AG04450 (cell line): ENCODE results near the gene GNA14. TPM values are rescaled to one million over a fixed set of nuclear protein-coding genes. Genes with fewer than 3 reads are reported as not detected.
"Not testable (repeated sequence)": the region's sequence is repeated elsewhere in the genome, so short reads cannot be mapped to it uniquely, and the experiment has no call there.

Experiments
- CTCF ChIA-PET: fragments of 300-600, 350-600 bp; formaldehyde crosslinking; extraction: SDS; loops from one replicate; lab custom pipeline; 2022; ENCODE audit warnings: antibody characterized with exemption, inconsistent platforms; lab: Charles Lee
- POLR2A ChIA-PET: fragments of 350-600 bp; formaldehyde crosslinking; extraction: SDS; loops from one replicate; lab custom pipeline; 2021; ENCODE audit warnings: antibody characterized with exemption, inconsistent platforms; lab: Yijun Ruan, JAX
- DNase-seq: peaks from one replicate; pipeline ENCODE4 v3.0.0-alpha.2; 2011; ENCODE audit warnings: low read depth, low spot score
- H3K27ac ChIP-seq: one replicate; pipeline ENCODE4 v1.5.1; 2012; ENCODE audit warnings: low read depth, low read length, control low read depth
- H3K27me3 ChIP-seq: one replicate; pipeline ENCODE4 v1.6.0; 2012; ENCODE audit warnings: low read length; ENCODE audit not compliant: control insufficient read depth, insufficient read depth
- H3K4me3 ChIP-seq: 2 replicates; pipeline ENCODE4 v1.5.1; 2011; ENCODE audit warnings: mild to moderate bottlenecking, low read depth, low read length, control low read depth
- H3K9me3 ChIP-seq: 2 replicates; pipeline ENCODE4 v1.5.1; 2012; ENCODE audit warnings: low read length; ENCODE audit not compliant: control insufficient read depth, insufficient read depth
- CTCF ChIP-seq: IDR thresholded peaks from 2 replicates; pipeline ENCODE4 v1.5.1; 2011; ENCODE audit warnings: low read depth, low read length, control low read depth, inconsistent platforms
- polyA plus RNA-seq: library from polyadenylated mRNA; depleted of rRNA; stranded (reverse); fragments of >200 nt; gene quantifications from 2 replicates; pipeline ENCODE4 v1.2.3, GENCODE V29; 2011

Gene GNA14
- polyA plus RNA-seq, 1 experiment = 0.11 TPM

GRCh38 chr9:77421506-77422265 is 226.4 kb downstream of the GNA14 start:
- ChIA-PET POLR2A (no interaction called here), CTCF (interaction anchor here (1.6 to 4.7 kb wide), 2 partner anchors 12 to 254 kb away, joined by 3 to 43 read pairs; no protein-coding TSS in a partner anchor)
- no peak for DNase-seq
- Histone ChIP-seq H3K4me3 (no peak overlapping the region), H3K9me3 (no peaks in the 10 kb centered on the region), H3K27ac (no peak overlapping the region), H3K27me3 (no peaks in the 10 kb centered on the region)
- no peak for TF ChIP-seq CTCF

GRCh38 chr9:77420641-77421040 is 227.5 kb downstream of the GNA14 start:
- Histone ChIP-seq H3K4me3 (no peak overlapping the region), H3K27ac (no peak overlapping the region), H3K27me3 (no peaks in the 10 kb centered on the region), H3K9me3 (no peaks in the 10 kb centered on the region)
- no peak for DNase-seq
- TF ChIP-seq CTCF = no peak
- POLR2A ChIA-PET = no interaction called here
- CTCF ChIA-PET = interaction anchor here (4.1 kb wide), 1 partner anchor 13 kb away, joined by 28 read pairs; no protein-coding TSS in a partner anchor

- ChIA-PET POLR2A (no interaction called here), CTCF (interaction anchor here (1.3 to 4.1 kb wide), 5 partner anchors 12 to 333 kb away, joined by 3 to 28 read pairs (median 7); no protein-coding TSS in a partner anchor)
- Histone ChIP-seq H3K27me3 (no peaks in the 10 kb centered on the region), H3K4me3 (no peak overlapping the region), H3K27ac (no peak overlapping the region), H3K9me3 (no peaks in the 10 kb centered on the region)
- DNase-seq = no peak
- no peak for TF ChIP-seq CTCF
Observed at GRCh38 chr9:77418226-77418625, 229.9 kb downstream of the GNA14 start.

- H3K4me3 ChIP-seq = no peak overlapping the region
- peak; percentile 43 for DNase-seq
- ChIA-PET POLR2A (no interaction called here), CTCF (interaction anchor here (1.3 to 4.1 kb wide), 5 partner anchors 13 to 334 kb away, joined by 3 to 28 read pairs (median 7); no protein-coding TSS in a partner anchor)
- H3K27me3 ChIP-seq = no peaks in the 10 kb centered on the region
- no peaks in the 10 kb centered on the region for H3K9me3 ChIP-seq
- peak overlapping the region; percentile 54 for H3K27ac ChIP-seq
- TF ChIP-seq CTCF = no peak
Observed at GRCh38 chr9:77417566-77417965, 230.6 kb downstream of the GNA14 start.

- H3K27me3 ChIP-seq, H3K27ac ChIP-seq, DNase-seq, H3K4me3 ChIP-seq, POLR2A ChIA-PET, CTCF ChIA-PET, H3K9me3 ChIP-seq: not testable (repeated sequence)
Observed at GRCh38 chr9:77408521-77408920, 239.6 kb downstream of the GNA14 start.
